Body of pancreas (tissue), 4 donors: Measurements from ENCODE around the gene BACE1. TPM values are rescaled to one million over a fixed set of nuclear protein-coding genes. Genes with fewer than 3 reads are reported as not detected.

ENCODE experiments used
- ATAC-seq: fragments of 150-250 bp; one replicate; pipeline ENCODE4 v1.9.1; 2016
- DNase-seq, 4 donors: peaks; one replicate each; pipeline ENCODE4 v3.0.0-alpha.2; 2019
- H3K27ac ChIP-seq, 4 donors: fragments of 200-600 bp; sonication (generic); 1 replicate in 3 of 4; 2 replicates in 1 of 4; pipeline versions ENCODE4 v1.5.1 to v1.6.1; 2016 to 2019; ENCODE audit warnings: mild to moderate bottlenecking in 1 of 4, mixed read lengths in 1 of 4, moderate library complexity in 1 of 4
- H3K27me3 ChIP-seq, 2 donors: fragments of 200-600 bp; sonication (generic); one replicate each; pipeline ENCODE4 v1.6.0; 2016; ENCODE audit warnings: mild to moderate bottlenecking in 1 of 2
- H3K36me3 ChIP-seq, 2 donors: fragments of 200-600 bp; sonication (generic); replicated peaks in 1 of 2; 2 replicates each; pipeline ENCODE4 v1.5.1; 2016; ENCODE audit warnings: low read depth in 2 of 2; ENCODE audit not compliant: insufficient read depth in 1 of 2
- H3K4me1 ChIP-seq: fragments of 200-600 bp; sonication (generic); one replicate; pipeline ENCODE4 v1.6.0; 2016
- H3K4me3 ChIP-seq, 2 donors: fragments of 200-600 bp; sonication (generic); 1 replicate in 1 of 2; 2 replicates in 1 of 2; pipeline ENCODE4 v1.5.1; 2016 to 2019
- H3K9me3 ChIP-seq, 3 donors: fragments of 200-600 bp; sonication (generic); 1 replicate in 2 of 3; 2 replicates in 1 of 3; pipeline ENCODE4 v1.5.1; 2016
- CTCF ChIP-seq, 7 experiments: fragments of 450-650 bp in 4 of 7; fragments of 200-600 bp in 3 of 7; sonication (generic) in 3 of 7; IDR thresholded peaks; one replicate each; pipeline ENCODE4 v1.5.1; 2016 to 2019; ENCODE audit warnings: antibody characterized with exemption in 7 of 7
- POLR2A ChIP-seq, 3 donors: fragments of 450-650 bp; IDR thresholded peaks; one replicate each; pipeline ENCODE4 v1.6.1; 2016; ENCODE audit warnings: antibody characterized with exemption in 3 of 3, mild to moderate bottlenecking in 2 of 3
- WGBS, 2 donors: methylation state at CpG; one replicate each; pipeline ENCODE4 v1.1.5; 2017; 5-methylcytosine and 5-hydroxymethylcytosine counted together
- intact Hi-C: fragments of 100-400 bp; cut with DNase I; formaldehyde crosslinking; loops from one replicate; pipeline ENCODE4 v1.15.1; 2023
- total RNA-seq, 2 donors: library from RNA; depleted of rRNA; stranded (reverse); fragments of >200 nt; gene quantifications; one replicate each; pipeline ENCODE4 v1.1.0, GENCODE V29; 2016

Gene BACE1
- total RNA-seq, 2 donors from 2014 or later = 47.0 to 70.5 TPM

DNA sequence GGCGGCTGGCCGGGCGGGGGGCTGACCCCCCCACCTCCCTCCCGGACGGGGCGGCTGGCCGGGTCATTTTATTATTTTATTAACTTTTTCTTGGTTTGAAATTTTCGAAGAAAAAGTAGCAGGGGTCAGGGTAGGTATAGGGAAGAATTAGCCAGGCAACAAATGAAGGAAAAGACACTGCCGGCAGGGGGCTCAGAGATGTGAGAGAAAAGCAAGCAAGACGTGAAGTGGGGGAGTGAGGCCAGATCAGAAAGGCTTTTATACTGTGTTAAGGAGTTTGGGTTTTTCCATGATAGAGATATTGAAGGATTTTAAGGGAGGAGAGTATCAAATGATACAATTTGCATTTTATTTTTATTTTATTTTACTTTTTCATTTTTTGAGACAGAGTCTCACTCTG is 64.5 kb downstream of the BACE1 start:
- no peak for ATAC-seq
- Histone ChIP-seq H3K27ac (no peak overlapping the region), H3K9me3 (no peaks in the 10 kb centered on the region), H3K36me3 (peaks cover 0 to 13% of the 10 kb centered on the region in 2 donors), H3K4me3 (no peak overlapping the region), H3K4me1 (no peaks in the 10 kb centered on the region), H3K27me3 (no peaks in the 10 kb centered on the region)
- WGBS, 2 donors = 86 to 89% methylated on average over 7 to 9 of the region's 10 CpGs
- intact Hi-C loops = no loop called here
- TF ChIP-seq CTCF (IDR thresholded peaks at IDR 0.05) (peak in 2 of 7 experiments; percentile 17 to 32), POLR2A (IDR thresholded peaks at IDR 0.05) (no peak)
- peak in 1 of 4 donors; percentile 45 for DNase-seq

DNA sequence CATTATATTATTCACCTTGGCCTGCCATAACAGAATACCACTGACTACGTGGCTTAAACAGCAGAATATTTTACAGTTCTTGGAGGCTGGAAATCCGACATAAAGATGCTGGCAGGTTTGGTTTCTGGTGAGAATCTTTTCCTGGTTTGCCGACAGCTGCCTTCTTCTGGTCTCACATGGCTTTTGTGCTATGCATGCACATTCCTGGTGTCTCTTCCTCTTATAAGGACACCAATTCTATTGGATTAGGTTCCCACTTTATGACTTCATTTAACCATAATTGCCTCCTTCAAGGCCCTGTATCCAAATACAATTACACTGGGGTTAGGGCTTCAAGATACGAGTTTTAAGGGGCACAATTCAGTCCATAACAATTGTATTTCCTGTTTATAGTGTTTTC is 66.5 kb downstream of the BACE1 start:
- Histone ChIP-seq H3K36me3 (peaks cover 0 to 23% of the 10 kb centered on the region in 2 donors), H3K9me3 (no peaks in the 10 kb centered on the region), H3K27me3 (no peaks in the 10 kb centered on the region), H3K4me1 (no peaks in the 10 kb centered on the region), H3K27ac (no peak overlapping the region), H3K4me3 (no peak overlapping the region)
- ATAC-seq (no peak), DNase-seq (no peak)
- 86 to 93% methylated on average over 4 of the region's 4 CpGs for WGBS, 2 donors
- TF ChIP-seq CTCF (IDR thresholded peaks at IDR 0.05) (no peak), POLR2A (IDR thresholded peaks at IDR 0.05) (no peak)
- intact Hi-C loops = no loop called here

- H3K36me3 ChIP-seq = peaks cover 0 to 21% of the 10 kb centered on the region in 2 donors
- H3K4me1 ChIP-seq = no peaks in the 10 kb centered on the region
- ATAC-seq = no peak
- TF ChIP-seq POLR2A (IDR thresholded peaks at IDR 0.05) (no peak), CTCF (IDR thresholded peaks at IDR 0.05) (no peak)
- H3K27me3 ChIP-seq = no peaks in the 10 kb centered on the region
- no peak for DNase-seq
- intact Hi-C loops = no loop called here
- H3K4me3 ChIP-seq = no peak overlapping the region
- no peak overlapping the region for H3K27ac ChIP-seq
- WGBS, 2 donors = 90 to 95% methylated on average over 4 of the region's 4 CpGs
- H3K9me3 ChIP-seq = no peaks in the 10 kb centered on the region
These were observed 67.7 kb downstream of the BACE1 start for GRCh38 chr11:117248341-117248740.

DNA sequence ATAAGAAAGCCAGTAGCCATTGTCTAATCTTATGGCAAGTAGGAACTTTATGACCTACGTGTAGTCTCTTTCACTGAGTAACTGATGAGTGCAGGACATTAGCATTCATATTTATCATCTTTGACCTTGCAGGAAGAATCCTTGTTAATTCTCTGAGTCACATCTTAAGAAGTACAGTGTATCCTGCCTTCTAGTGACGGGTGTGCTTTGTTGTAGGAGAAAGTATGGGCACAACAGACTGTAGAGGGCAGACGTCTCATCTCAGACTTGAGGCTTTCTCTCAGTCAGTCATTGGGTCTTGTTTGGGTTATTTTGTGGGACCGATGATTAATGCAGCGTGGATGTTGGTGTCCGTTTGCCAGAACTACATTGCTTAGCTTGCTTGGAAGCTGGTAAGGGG is 76.8 kb downstream of the BACE1 start:
- 65 to 77% methylated on average over 6 of the region's 6 CpGs for WGBS, 2 donors
- Histone ChIP-seq H3K36me3 (peaks cover 0 to 11% of the 10 kb centered on the region in 2 donors), H3K27ac (no peak overlapping the region), H3K27me3 (no peaks in the 10 kb centered on the region), H3K9me3 (no peaks in the 10 kb centered on the region), H3K4me1 (peaks cover 5% of the 10 kb centered on the region), H3K4me3 (no peak overlapping the region)
- DNase-seq (no peak), ATAC-seq (no peak)
- intact Hi-C loops = no loop called here
- TF ChIP-seq POLR2A (IDR thresholded peaks at IDR 0.05) = no peak
- no peak for TF ChIP-seq CTCF (IDR thresholded peaks at IDR 0.05)

GRCh38 chr11:117238221-117238620 is 77.8 kb downstream of the BACE1 start:
- ATAC-seq (no peak), DNase-seq (no peak)
- intact Hi-C loops = no loop called here
- Histone ChIP-seq H3K27ac (no peak overlapping the region), H3K4me1 (peaks cover 14% of the 10 kb centered on the region), H3K36me3 (peaks cover 0 to 11% of the 10 kb centered on the region in 2 donors), H3K4me3 (no peak overlapping the region), H3K9me3 (no peaks in the 10 kb centered on the region), H3K27me3 (no peaks in the 10 kb centered on the region)
- no peak for TF ChIP-seq CTCF (IDR thresholded peaks at IDR 0.05)
- TF ChIP-seq POLR2A (IDR thresholded peaks at IDR 0.05) = no peak
- 86 to 89% methylated on average over 5 of the region's 5 CpGs for WGBS, 2 donors
